Glutamatergic neuron (in vitro differentiated cells): ENCODE data around the gene ZBBX. TPM values are rescaled to one million over a fixed set of nuclear protein-coding genes. Genes with fewer than 3 reads are reported as not detected.

Experiments
- DNase-seq: peaks from one replicate; pipeline ENCODE4 v3.0.0; 2022
- H3K27ac Mint-ChIP-seq: one replicate; pipeline ENCODE4 v1.8.0; 2020; ENCODE audit warnings: mild to moderate bottlenecking, mixed read lengths, inconsistent platforms; ENCODE audit not compliant: unreplicated experiment
- H3K27me3 Mint-ChIP-seq: one replicate; pipeline ENCODE4 v1.8.0; 2020; ENCODE audit warnings: mild to moderate bottlenecking, moderate library complexity, mixed read lengths, inconsistent platforms; ENCODE audit not compliant: unreplicated experiment
- H3K36me3 Mint-ChIP-seq: one replicate; pipeline ENCODE4 v1.8.0; 2020; ENCODE audit warnings: mild to moderate bottlenecking, mixed read lengths, inconsistent platforms; ENCODE audit not compliant: unreplicated experiment
- H3K4me1 Mint-ChIP-seq: one replicate; pipeline ENCODE4 v1.8.0; 2020; ENCODE audit warnings: mild to moderate bottlenecking, low read depth, mixed read lengths, inconsistent platforms; ENCODE audit not compliant: unreplicated experiment
- H3K4me3 Mint-ChIP-seq: one replicate; pipeline ENCODE4 v1.8.0; 2020; ENCODE audit warnings: mild to moderate bottlenecking, mixed read lengths, inconsistent platforms; ENCODE audit not compliant: unreplicated experiment
- H3K9me3 Mint-ChIP-seq: one replicate; pipeline ENCODE4 v1.8.0; 2020; ENCODE audit warnings: mild to moderate bottlenecking, moderate library complexity, mixed read lengths, inconsistent platforms; ENCODE audit not compliant: unreplicated experiment
- total RNA-seq: library from RNA; stranded (reverse); fragmentation: NEBNext Ultra II Directional; extraction: Animal tissue kit (Norgen Biotek cat#: 25700); gene quantifications from one replicate; pipeline ENCODE4 v1.2.1, GENCODE V29; 2021; ENCODE audit not compliant: unreplicated experiment
- TF ChIP-seq, protein P1 (sequence below): fragments of 200-600 bp; sonication (generic); IDR thresholded peaks from one replicate; pipeline ENCODE4 v1.5.0; 2021; ENCODE audit not compliant: partially characterized antibody, unreplicated experiment

Gene ZBBX
- total RNA-seq, 1 donor from 2014 or later: 1.4 TPM

GRCh38 chr3:167396075-167396474, 16.0 kb upstream of the ZBBX start:
- no peaks in the 10 kb centered on the region for H3K27me3 Mint-ChIP-seq

GRCh38 chr3:167394003-167394402, 13.9 kb upstream of the ZBBX start:
- no peak overlapping the region for H3K27ac Mint-ChIP-seq
- H3K9me3 Mint-ChIP-seq: no peaks in the 10 kb centered on the region
- H3K4me1 Mint-ChIP-seq: no peaks in the 10 kb centered on the region

More at GRCh38 chr3:167396075-167396474, 16.0 kb upstream of the ZBBX start:
- no peak for DNase-seq
- H3K4me3 Mint-ChIP-seq: no peak overlapping the region
- TF ChIP-seq, protein P1, sequence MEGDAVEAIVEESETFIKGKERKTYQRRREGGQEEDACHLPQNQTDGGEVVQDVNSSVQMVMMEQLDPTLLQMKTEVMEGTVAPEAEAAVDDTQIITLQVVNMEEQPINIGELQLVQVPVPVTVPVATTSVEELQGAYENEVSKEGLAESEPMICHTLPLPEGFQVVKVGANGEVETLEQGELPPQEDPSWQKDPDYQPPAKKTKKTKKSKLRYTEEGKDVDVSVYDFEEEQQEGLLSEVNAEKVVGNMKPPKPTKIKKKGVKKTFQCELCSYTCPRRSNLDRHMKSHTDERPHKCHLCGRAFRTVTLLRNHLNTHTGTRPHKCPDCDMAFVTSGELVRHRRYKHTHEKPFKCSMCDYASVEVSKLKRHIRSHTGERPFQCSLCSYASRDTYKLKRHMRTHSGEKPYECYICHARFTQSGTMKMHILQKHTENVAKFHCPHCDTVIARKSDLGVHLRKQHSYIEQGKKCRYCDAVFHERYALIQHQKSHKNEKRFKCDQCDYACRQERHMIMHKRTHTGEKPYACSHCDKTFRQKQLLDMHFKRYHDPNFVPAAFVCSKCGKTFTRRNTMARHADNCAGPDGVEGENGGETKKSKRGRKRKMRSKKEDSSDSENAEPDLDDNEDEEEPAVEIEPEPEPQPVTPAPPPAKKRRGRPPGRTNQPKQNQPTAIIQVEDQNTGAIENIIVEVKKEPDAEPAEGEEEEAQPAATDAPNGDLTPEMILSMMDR: no peak
- H3K4me1 Mint-ChIP-seq: no peaks in the 10 kb centered on the region
- H3K27ac Mint-ChIP-seq: no peak overlapping the region
- H3K36me3 Mint-ChIP-seq: no peaks in the 10 kb centered on the region
- H3K9me3 Mint-ChIP-seq: no peaks in the 10 kb centered on the region

DNA sequence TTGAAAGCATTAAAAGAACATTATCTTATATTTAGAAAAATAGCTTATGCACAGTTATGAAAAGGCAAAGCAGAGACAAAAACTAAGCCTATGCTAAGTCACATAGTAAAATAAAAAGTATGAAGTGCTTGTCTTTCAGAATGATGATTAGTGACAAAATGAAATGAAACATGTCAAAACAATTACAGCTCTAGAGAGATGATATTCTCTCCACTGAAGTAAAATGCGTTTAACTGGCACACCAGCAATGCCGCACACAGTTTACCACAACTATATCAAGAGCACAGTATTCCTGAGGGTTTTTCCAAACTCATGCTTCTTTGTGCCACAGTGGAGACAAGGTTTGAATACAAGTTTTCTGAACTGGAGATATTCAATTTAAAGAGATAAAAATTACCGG, 2.1 kb upstream of the ZBBX start:
- H3K36me3 Mint-ChIP-seq: no peaks in the 10 kb centered on the region
- no peaks in the 10 kb centered on the region for H3K27me3 Mint-ChIP-seq
- TF ChIP-seq, protein P1: no peak
- H3K4me3 Mint-ChIP-seq: no peak overlapping the region
- H3K27ac Mint-ChIP-seq: no peak overlapping the region
- no peaks in the 10 kb centered on the region for H3K4me1 Mint-ChIP-seq
- no peaks in the 10 kb centered on the region for H3K9me3 Mint-ChIP-seq
- no peak for DNase-seq

More at GRCh38 chr3:167394003-167394402, 13.9 kb upstream of the ZBBX start:
- no peaks in the 10 kb centered on the region for H3K27me3 Mint-ChIP-seq
- TF ChIP-seq, protein P1: no peak
- no peak overlapping the region for H3K4me3 Mint-ChIP-seq
- DNase-seq: no peak
- no peaks in the 10 kb centered on the region for H3K36me3 Mint-ChIP-seq

DNA sequence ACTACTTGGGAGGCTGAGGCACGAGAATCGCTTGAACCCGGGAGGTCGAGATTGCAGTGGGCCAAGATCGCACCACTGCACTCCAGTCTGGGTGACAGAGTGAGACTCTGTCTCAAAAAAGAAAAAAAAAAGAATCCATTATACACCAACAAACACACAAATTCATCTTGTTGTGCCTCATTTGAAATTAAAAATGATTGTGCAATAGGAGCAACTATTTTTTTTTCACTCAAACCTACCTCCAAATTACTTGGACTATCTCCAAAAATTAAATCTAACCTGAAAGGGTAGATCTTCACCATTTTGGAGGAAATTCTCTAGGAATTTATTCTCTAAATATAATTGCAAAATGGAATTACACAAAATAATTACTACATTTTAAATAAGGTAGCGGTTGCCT, 4.6 kb downstream of the ZBBX start:
- Mint-ChIP-seq H3K36me3 (no peaks in the 10 kb centered on the region), H3K4me1 (no peaks in the 10 kb centered on the region), H3K27me3 (no peaks in the 10 kb centered on the region), H3K4me3 (no peak overlapping the region), H3K27ac (no peak overlapping the region), H3K9me3 (no peaks in the 10 kb centered on the region)
- TF ChIP-seq, protein P1: no peak
- DNase-seq: no peak

- TF ChIP-seq, protein P1: no peak
- H3K27ac Mint-ChIP-seq: no peak overlapping the region
- no peaks in the 10 kb centered on the region for H3K27me3 Mint-ChIP-seq
- no peak overlapping the region for H3K4me3 Mint-ChIP-seq
- H3K4me1 Mint-ChIP-seq: no peaks in the 10 kb centered on the region
- DNase-seq: no peak
- no peaks in the 10 kb centered on the region for H3K9me3 Mint-ChIP-seq
- no peaks in the 10 kb centered on the region for H3K36me3 Mint-ChIP-seq
Measured at GRCh38 chr3:167372138-167372537, 8.0 kb downstream of the ZBBX start.
